ENCODE measurements around the gene PJVK.

The PJVK gene

DNA sequence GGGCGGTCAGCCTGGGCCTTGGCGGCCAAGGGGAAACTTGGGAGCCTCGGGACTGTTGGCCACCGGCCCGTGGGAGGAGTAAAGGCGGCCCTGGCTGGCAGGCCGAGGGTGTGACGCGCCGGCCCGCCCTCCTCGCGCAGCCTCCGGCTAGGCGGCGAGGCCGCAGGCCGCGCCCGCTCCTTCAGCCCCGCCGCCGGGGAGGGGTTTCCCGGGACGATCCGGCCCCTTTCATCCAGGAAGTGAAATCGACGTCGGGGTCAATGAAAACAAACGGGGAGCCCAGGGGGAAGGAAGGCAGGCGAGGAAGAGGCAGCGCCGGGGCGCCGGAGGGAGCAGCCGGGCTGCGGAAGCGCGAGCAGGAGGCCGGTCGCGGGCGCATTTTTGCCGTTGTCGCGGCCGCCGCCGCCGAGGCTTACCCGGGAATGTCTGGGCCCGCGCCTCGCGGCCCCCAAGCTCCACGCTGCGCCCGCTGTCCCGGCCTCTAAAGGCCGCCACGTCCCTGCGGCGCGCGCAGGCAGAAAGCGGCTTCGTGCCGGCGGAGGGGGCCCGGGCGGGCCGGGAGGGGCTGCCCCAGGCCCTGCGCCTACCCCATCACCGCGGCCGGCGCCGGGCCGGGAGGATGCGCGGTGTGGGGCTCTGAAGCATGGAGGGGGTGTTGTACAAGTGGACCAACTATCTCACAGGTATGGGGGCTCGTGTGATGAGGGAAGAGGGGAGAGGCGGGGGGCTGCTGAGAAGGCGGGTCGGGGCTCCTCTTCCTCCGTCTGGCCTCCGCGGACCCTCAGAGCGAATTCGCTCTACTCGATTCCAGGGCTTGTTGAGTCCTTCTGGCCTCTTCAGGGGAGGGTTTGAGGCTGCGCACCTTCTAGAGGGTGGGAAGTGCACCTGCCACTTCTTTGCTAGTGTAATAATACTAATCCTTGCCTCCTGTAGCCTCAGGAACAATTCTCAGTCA, 29.3 kb downstream of the PJVK start, which contains the start of gene PLEKHA3:
TSS of gene PLEKHA3 (plus strand) at position 231 of the 955 bp plus-strand sequence. CDS start at position 644, 413 bp downstream.
- peak; percentile 49 to 94 (median 87) for DNase-seq

DNA sequence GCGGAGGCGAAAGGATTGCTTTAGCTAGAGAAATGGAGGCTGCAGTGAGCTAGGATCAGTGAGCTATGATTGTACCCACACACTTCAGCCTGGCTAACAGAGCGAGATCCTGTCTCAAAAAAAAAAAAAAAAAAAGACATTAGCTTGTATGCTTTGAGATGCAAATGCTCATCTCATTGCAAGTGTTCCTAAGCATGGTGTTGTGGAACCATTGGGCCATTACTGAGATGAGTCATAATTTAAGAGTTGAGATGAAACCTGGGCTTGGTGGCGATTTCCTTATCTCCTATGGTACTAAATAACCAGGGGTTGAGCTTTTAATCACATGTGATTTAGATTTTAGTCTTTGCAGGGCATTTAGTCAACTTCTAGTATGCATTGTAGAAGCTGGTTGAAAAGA, 31.3 kb downstream of the PJVK start:
- DNase-seq, result no peak

DNA sequence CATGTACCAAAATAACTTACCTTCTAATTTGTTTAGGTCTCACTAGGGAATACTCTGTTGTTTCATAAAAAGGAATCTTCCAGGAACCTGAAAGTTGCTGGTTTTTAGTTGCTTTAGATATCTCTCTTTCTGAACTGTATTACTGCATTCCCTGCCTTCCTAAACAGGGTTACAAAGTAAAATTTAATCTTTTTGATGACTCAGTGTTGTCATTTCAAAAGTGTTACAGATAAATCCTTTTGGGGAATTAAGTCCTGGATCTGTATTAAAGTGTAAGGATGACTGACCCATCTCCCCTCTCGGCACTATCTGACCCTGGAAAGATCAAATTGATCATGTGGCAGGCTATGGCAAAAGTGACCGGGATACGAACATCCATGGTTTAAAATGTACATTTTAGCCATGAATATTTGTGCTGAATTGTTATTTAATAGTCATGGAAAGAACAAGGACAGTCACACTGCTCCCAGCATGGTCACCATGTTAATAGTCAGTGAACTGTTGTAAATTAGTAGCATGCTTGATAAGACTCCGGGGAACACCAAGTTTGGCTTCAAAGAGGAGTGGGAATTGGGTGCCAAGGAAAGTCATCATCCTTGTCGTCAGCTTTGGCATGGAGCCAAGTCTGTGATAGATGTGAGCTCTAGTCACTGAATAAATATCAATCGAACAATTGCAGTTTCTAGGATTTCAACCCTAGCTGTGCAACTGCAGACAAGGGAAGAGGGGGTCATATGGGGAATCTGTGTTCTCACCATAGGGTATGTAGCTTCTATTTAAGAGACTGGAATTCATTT, 33.3 kb downstream of the PJVK start:
- DNase-seq, result peak in 19 of 56 donors; percentile 0 to 89 (median 10)

DNA sequence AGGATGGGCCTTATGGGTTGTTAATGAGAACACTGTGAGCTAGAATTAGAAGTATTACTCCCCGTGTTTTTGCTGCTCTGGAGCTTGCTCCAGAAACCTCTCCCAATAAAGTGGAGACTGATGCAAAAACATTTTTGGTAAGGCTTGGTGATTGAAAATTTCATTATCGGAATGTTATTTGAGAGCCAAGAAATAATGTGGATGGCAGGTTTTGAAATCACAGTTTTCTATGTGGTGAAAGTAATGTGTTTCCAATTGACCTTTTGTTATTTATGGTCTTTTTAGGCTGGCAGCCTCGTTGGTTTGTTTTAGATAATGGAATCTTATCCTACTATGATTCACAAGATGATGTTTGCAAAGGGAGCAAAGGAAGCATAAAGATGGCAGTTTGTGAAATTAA, 34.2 kb downstream of the PJVK start:
- DNase-seq, result no peak

DNA sequence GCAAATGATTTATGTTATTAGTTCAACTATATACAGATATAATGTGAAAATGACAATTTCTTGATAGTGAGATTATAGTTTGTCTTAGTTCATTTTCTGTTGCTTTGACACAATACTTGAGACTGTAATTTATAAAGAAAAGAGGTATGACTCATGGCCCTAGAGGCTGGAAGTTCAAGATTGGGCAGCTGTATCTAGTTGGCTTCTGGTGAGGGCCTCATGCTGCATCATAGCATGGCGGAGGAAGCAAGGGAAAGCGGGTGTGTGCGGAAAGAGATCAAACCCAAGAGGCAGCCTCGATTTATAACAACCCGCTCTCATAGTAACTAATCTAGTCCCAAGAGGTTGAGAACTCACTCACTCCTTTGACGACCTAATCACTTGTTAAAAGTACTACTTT, 40.4 kb downstream of the PJVK start:
- DNase-seq, result no peak

GRCh38 chr2:178496049-178496448, 44.9 kb downstream of the PJVK start:
- DNase-seq, result no peak

DNA sequence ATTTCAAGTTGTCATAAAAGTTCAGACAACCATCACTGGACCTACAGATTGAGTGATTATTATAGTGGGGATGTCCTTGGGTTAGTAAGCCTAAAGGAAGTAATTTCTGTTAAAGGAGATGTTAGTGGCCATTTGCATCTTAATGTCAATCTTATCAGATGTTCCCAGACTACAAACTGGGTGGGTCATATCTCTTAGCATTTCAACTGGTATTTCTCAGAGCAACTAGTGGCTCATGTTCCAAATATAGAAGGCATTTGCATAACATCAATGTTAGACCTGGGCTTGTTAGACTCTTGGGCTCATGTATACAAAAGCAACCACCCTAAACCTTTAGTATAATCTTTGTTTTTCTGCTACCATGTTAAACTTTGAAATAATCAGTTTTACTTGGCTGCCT, 47.0 kb downstream of the PJVK start:
- no peak for DNase-seq

- no peak for DNase-seq
Measured at GRCh38 chr2:178499640-178500039, 48.5 kb downstream of the PJVK start.

DNA sequence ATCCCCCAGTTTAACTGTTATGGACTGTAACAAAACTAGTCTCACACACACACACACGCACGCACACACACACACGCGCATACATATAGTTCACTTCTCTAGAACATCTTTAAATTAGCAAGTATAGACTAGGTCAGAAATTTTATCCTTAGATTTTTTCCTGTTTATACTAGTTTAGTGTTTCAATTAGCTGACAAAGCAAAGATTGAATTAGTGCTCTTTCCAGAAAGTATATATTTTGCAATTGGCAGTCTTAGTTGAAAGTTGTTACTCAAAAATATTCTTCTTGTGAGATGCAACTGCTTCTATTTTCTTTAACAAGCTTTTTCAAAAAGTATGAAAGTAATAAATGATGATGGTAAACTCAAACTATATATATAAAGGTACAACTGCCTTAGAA, 51.6 kb downstream of the PJVK start:
- DNase-seq, result no peak

DNA sequence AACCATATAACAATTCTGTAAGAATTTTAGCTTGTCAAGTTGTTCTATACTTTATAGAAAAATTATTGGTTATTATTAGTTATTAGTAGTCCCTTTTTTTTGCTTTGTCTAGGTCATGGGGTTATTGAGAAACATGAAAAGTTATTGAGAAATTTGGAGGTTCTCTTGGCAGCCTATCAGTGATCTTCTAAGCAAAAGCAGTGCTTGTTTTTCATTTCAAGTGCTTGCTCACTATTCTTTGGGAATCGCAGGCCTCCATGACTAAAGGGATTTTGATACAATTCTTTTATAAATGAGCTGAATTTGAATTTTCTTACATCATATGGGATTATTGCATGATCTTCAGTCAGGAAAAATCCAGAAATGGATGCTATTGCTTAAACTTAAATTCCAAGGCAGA, 54.9 kb downstream of the PJVK start:
- no peak for DNase-seq

DNA sequence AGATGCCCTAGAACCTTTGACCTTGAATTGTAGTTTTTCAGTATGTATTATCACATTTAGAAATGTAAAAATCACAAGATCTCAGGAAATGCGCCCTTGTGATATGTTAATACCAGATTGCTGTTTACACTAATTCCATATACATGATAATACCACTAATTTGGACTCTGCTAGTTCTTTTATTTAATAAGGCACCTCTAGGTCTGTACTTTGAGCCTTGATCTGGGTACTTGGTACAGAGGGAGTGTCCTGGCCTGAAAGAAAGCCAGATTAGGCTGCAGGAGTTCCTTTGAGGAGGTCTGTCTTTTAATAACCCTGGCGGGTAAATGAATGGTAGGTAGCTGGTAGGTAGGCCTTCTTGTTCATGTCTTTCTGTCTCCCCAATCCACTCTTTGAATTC, 55.3 kb downstream of the PJVK start:
- no peak for DNase-seq

DNA sequence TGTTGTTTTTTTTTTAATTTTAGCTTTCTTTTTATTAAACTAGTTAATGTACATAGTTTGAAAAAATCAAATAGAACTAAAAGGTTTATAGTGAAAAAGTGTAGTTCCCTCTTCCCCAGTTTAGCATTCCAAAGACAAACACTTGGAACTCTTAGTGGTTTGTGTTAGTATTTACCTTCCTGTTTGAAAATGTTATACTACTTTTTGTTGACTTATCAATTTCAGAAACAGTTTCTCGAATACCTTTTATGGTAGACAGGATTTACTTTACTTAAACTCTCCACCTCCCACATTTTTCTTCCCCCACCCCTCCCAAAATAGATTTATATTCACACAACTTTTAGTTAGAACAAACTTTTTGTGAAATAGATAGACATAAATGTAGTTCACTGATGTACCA, 55.8 kb downstream of the PJVK start:
- DNase-seq, result no peak

DNA sequence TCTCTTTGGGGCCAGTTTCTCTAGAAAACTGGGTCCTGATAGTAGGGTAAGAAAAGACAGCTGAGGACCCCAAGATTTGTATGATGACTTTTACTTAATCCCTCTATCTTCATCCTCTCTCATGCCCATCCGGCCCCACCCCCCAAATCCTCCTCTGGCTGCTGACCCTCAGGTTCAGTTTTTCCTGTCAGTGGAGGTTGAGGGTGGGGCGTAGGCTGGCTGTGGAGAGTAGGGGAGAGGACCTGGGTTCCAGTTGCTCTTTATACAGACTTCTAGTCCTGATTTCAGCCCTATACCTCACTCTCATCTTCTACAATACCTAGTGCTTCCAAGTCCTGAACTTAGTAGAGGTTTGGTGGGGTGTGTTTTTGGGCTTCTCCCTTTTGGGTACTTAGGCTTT, 57.5 kb downstream of the PJVK start:
- no peak for DNase-seq

DNA sequence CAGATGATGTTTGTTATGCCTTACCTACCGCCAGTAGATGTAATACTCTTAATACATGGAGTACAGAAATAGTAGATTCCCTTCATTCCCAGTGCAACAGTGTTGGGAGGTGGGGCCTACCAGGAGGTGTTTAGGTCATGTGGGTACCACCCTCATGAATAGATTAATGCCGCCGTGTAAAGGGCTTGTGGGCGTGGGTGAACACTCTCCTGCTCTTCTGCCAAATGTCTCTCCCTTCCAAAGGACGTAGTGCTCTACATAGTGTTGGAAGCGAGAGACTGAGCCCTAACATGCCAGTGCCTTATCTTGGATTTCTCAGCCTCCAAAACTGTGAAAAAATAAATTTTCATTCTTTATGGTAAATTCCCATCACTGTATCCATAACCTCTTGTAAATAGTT, 59.2 kb downstream of the PJVK start:
- DNase-seq, result no peak

Measured in amygdala (tissue), 56 donors.